Cardiac fibroblast (primary cell): ENCODE results near the gene SLC10A7.

Experiments
- DNase-seq, 2 donors: peaks; one replicate each; pipeline versions ENCODE4 v3.0.0 to v3.0.0-alpha.2; 2010; ENCODE audit warnings: low read depth in 2 of 2
- H3K4me3 ChIP-seq, 2 donors: replicated peaks in 1 of 2; 1 replicate in 1 of 2; 2 replicates in 1 of 2; pipeline ENCODE4 v1.5.1; 2011; ENCODE audit warnings: low read depth in 2 of 2, low read length in 2 of 2, mild to moderate bottlenecking in 2 of 2, moderate library complexity in 1 of 2
- CTCF ChIP-seq: IDR thresholded peaks from one replicate; pipeline ENCODE4 v1.5.1; 2011; ENCODE audit warnings: low read depth, mild to moderate bottlenecking, low read length, inconsistent platforms

Gene SLC10A7

GRCh38 chr4:146439999-146440398, 81.7 kb downstream of the SLC10A7 start:
- TF ChIP-seq CTCF: no peak
- H3K4me3 ChIP-seq: no peak overlapping the region
- peak in 1 of 2 donors; percentile 35 for DNase-seq

GRCh38 chr4:146439437-146439836, 82.3 kb downstream of the SLC10A7 start:
- H3K4me3 ChIP-seq: no peak overlapping the region
- no peak for TF ChIP-seq CTCF
- DNase-seq: no peak

DNA sequence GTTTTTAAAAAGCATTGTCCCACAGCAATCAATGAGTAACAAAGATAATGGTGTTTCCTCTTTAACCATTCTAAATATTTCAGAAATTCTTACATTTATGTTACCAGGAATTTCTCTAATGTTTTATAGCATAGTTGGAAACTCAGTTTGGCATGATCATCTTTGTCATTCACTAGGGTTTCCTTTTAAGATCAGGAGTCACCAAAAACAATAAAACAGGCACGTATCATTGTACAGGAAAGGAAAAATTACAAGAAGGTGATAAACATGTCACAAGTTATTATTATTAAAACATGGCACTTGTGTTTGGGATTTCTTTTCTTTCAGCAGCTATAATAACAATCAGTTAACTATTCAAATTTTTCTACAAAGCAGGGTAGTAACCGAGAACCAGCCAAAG, 84.0 kb downstream of the SLC10A7 start:
- no peak for TF ChIP-seq CTCF
- no peak for DNase-seq
- H3K4me3 ChIP-seq: no peak overlapping the region

- DNase-seq: peak in 1 of 2 donors; percentile 45
- no peak for TF ChIP-seq CTCF
Measured at GRCh38 chr4:146436423-146437162, 85.1 kb downstream of the SLC10A7 start.

GRCh38 chr4:146435962-146436361, 85.8 kb downstream of the SLC10A7 start:
- no peak for TF ChIP-seq CTCF
- DNase-seq: no peak
- H3K4me3 ChIP-seq: no peak overlapping the region

More at GRCh38 chr4:146436423-146437162, 85.1 kb downstream of the SLC10A7 start:
- H3K4me3 ChIP-seq: no peak overlapping the region

DNA sequence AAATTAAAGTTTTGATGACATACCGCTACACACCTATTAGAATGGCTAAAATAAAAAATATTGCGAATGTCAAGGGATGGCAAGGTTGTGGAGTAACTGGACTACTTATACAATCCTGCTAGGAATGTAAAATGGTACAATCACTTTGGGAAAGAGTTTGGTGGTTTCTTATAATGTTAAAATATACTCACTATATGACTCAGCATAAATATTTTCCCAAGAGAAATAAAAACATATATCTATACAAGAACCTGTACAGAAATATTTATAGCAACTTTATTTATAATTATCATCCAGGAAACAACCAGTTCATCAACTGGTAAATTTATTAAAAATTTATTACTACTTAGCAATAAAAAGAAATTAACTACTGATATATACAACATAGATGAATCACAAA, 89.7 kb downstream of the SLC10A7 start:
- no peak for TF ChIP-seq CTCF
- H3K4me3 ChIP-seq: no peak overlapping the region
- DNase-seq: no peak

DNA sequence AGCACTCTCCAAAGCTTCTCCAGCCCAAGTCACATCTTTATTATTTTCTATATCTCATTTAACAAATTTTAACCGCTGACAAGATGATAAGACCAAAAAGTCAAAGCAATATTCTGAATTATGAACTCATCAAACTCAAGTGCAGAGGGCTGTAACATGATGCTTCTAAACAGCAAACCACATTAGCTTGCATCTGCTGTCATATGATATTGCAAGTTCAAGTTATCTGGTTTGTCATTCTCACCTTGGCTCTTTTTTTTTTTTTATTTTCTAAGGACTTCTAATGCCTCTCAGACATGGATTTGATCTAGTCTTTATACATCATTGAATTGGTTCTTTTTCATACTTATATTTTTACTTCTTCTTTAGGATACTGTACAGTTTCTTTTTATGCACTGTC, 93.4 kb downstream of the SLC10A7 start:
- DNase-seq: no peak
- H3K4me3 ChIP-seq: no peak overlapping the region
- no peak for TF ChIP-seq CTCF
